ENCODE measurements around the gene FAH. TPM values are rescaled to one million over a fixed set of nuclear protein-coding genes. Genes with fewer than 3 reads are reported as not detected.

Gene FAH
- total RNA-seq, 1 experiment from 2014 or later = 21.5 TPM

- Histone ChIP-seq H3K4me1 (ENCODE audit: insufficient read depth, low read length) (no peaks in the 10 kb centered on the region), H3K14ac (ENCODE audit: insufficient read depth, low read length) (no peak overlapping the region), H3T11ph (ENCODE audit: low read length) (no peak overlapping the region), H3K4me2 (ENCODE audit: insufficient read depth, insufficient read length, low read length) (no peak overlapping the region), H3K4ac (ENCODE audit: low read depth, low read length) (no peak overlapping the region), H2BK12ac (ENCODE audit: insufficient read length, low read depth, low read length) (no peak overlapping the region), H4K91ac (ENCODE audit: insufficient read length, low read depth, low read length) (no peak overlapping the region), H3K56ac (ENCODE audit: insufficient read length, low read depth, low read length) (no peak overlapping the region), H3K23me2 (ENCODE audit: insufficient read length, low read depth, low read length, poor library complexity, severe bottlenecking) (no peaks in the 10 kb centered on the region), H2BK15ac (ENCODE audit: low read depth, low read length) (no peak overlapping the region), H3K79me2 (ENCODE audit: insufficient read depth, low read length) (no peaks in the 10 kb centered on the region), H4K8ac (replicated peaks; ENCODE audit: insufficient read length, low read depth, low read length) (no peak overlapping the region), H3K9me3 (ENCODE audit: control insufficient read depth, low read depth, low read length) (no peaks in the 10 kb centered on the region), H2BK5ac (ENCODE audit: insufficient read length, low read length) (no peak overlapping the region), H3K18ac (ENCODE audit: insufficient read length, low read depth, low read length) (no peak overlapping the region), H3K27ac (ENCODE audit: insufficient read length, low read depth, low read length) (no peak overlapping the region), H2AK5ac (ENCODE audit: insufficient read length, low read length) (no peak overlapping the region), H3K9ac (ENCODE audit: extremely low read depth, insufficient read length, low read length) (no peak overlapping the region), H3K27me3 (ENCODE audit: insufficient read depth, low read length) (no peaks in the 10 kb centered on the region), H4K20me1 (ENCODE audit: control insufficient read depth, insufficient read depth, insufficient read length) (no peaks in the 10 kb centered on the region), H3K79me1 (ENCODE audit: insufficient read depth, low read depth, low read length, poor library complexity, severe bottlenecking) (no peaks in the 10 kb centered on the region), H3K23ac (ENCODE audit: insufficient read length, low read depth, low read length) (no peak overlapping the region), H4K5ac (ENCODE audit: insufficient read length, low read depth, low read length) (no peak overlapping the region), H2AFZ (ENCODE audit: low read length) (no peak overlapping the region), H2BK120ac (ENCODE audit: low read depth, low read length, poor library complexity, severe bottlenecking) (no peak overlapping the region), H2BK20ac (ENCODE audit: low read depth, low read length, poor library complexity, severe bottlenecking) (no peak overlapping the region)
- no peak overlapping the region for H3K4me3 Mint-ChIP-seq
- no peak for DNase-seq
- TF ChIP-seq CTCF (conservative IDR thresholded peaks at IDR 0.05) = peak; percentile 50
- H3K27ac Mint-ChIP-seq = peak overlapping the region in 1 of 3 experiments; percentile 10; a peak in 1 of 7 replicates
- no peaks in the 10 kb centered on the region for H3K27me3 Mint-ChIP-seq (ENCODE audit: low read depth)
- H3K9me3 Mint-ChIP-seq = no peaks in the 10 kb centered on the region
- WGBS (ENCODE audit: extremely low coverage, insufficient read length, low lambda C conversion rate) = no CpG with 5 or more reads among the region's 6 CpGs
- peaks cover 16 to 31% (median 17%) of the 10 kb centered on the region in 3 experiments; a peak in 5 of 7 replicates for H3K36me3 Mint-ChIP-seq (ENCODE audit: insufficient read depth in 1 of 3, low read depth in 3 of 3)
- H3K4me1 Mint-ChIP-seq = peaks cover 11 to 12% of the 10 kb centered on the region in 2 experiments
These were observed 31.1 kb downstream of the FAH start for GRCh38 chr15:80183886-80184285.

Measured in H9 (cell line).